Psoas muscle (tissue), 8 donors: ENCODE results near the gene TMEM63B. TPM values are rescaled to one million over a fixed set of nuclear protein-coding genes. Genes with fewer than 3 reads are reported as not detected.

Experiments
- ATAC-seq, 4 donors: fragments of 200-7000 bp; cut with Tn5 transposase; one replicate each; pipeline ENCODE4 v1.9.1; 2020; ENCODE audit warnings: moderate library complexity in 3 of 4, mild to moderate bottlenecking in 2 of 4
- DNase-seq, 2 donors: peaks; one replicate each; pipeline ENCODE4 v3.0.0-alpha.2; 2020
- H3K27ac ChIP-seq: fragments of 200-600 bp; one replicate; pipeline ENCODE4 v1.8.0; 2022
- H3K27me3 ChIP-seq, 3 donors: fragments of 200-600 bp in 1 of 3; one replicate each; pipeline versions ENCODE4 v1.6.1 to v1.8.0; 2013 to 2022; ENCODE audit warnings: low read length in 2 of 3, mild to moderate bottlenecking in 2 of 3, moderate library complexity in 1 of 3; ENCODE audit not compliant: insufficient read depth in 3 of 3
- H3K36me3 ChIP-seq, 2 donors: fragments of 200-600 bp in 1 of 2; one replicate each; pipeline versions ENCODE4 v1.6.1 to v1.8.0; 2013 to 2022; ENCODE audit warnings: low read depth in 1 of 2, mild to moderate bottlenecking in 1 of 2, moderate library complexity in 1 of 2; ENCODE audit not compliant: insufficient read depth in 1 of 2
- H3K4me1 ChIP-seq: fragments of 200-600 bp; one replicate; pipeline ENCODE4 v1.8.0; 2022
- H3K4me3 ChIP-seq: fragments of 200-600 bp; one replicate; pipeline ENCODE4 v1.8.0; 2022; ENCODE audit warnings: mild to moderate bottlenecking
- H3K9me3 ChIP-seq: fragments of 200-600 bp; one replicate; pipeline ENCODE4 v1.8.0; 2022
- WGBS, 3 donors: extraction: QIAGEN DNeasy Blood & Tissue Kit; methylation state at CpG; one replicate each; pipeline versions ENCODE4 v1.1.6 to v1.1.7; 2013; 5-methylcytosine and 5-hydroxymethylcytosine counted together
- intact Hi-C, 2 donors: fragments of 100-400 bp; cut with DNase I; formaldehyde crosslinking; loops; one replicate each; pipeline versions ENCODE4 v1.11.0 to v1.14.2; 2022
- polyA plus RNA-seq, 3 donors: library from polyadenylated mRNA; stranded (reverse); fragments of 200-250 nt; gene quantifications; one replicate each; pipeline ENCODE4 v1.2.3, GENCODE V29; 2013
- total RNA-seq, 4 donors: library from RNA; stranded (reverse); fragmentation: NEBNext Ultra II Directional in 2 of 4; extraction: Animal tissue kit (Norgen Biotek cat#: 25700) in 2 of 4; gene quantifications; one replicate each; pipeline versions ENCODE4 v1.2.1 to v1.2.4, GENCODE V29; 2021 to 2023
- TF ChIP-seq, protein P1 (sequence below): fragments of 200-600 bp; IDR thresholded peaks from one replicate; pipeline ENCODE4 v1.8.0; 2022; ENCODE audit warnings: antibody characterized with exemption
- donor health status: healthy with polysubstance abuse.
- donor health status: DM: no; HTN: no; CAD: no; lungs with moderate emphysema.
- donor health status: Bipolar disorder and iron deficiency.
- donor health status: healthy.
- donor health status: DM: yes; HTN: yes; CAD: no.
- donor health status: DM: no; HTN: no; CAD: no.
- donor health status: DM: no; HTN: no; CAD: no.
- donor health status: DM: yes; HTN: yes; CAD: no.

The TMEM63B gene
- total and polyA plus RNA-seq, 7 donors = 23.5 to 121 (median 38.4) TPM

DNA sequence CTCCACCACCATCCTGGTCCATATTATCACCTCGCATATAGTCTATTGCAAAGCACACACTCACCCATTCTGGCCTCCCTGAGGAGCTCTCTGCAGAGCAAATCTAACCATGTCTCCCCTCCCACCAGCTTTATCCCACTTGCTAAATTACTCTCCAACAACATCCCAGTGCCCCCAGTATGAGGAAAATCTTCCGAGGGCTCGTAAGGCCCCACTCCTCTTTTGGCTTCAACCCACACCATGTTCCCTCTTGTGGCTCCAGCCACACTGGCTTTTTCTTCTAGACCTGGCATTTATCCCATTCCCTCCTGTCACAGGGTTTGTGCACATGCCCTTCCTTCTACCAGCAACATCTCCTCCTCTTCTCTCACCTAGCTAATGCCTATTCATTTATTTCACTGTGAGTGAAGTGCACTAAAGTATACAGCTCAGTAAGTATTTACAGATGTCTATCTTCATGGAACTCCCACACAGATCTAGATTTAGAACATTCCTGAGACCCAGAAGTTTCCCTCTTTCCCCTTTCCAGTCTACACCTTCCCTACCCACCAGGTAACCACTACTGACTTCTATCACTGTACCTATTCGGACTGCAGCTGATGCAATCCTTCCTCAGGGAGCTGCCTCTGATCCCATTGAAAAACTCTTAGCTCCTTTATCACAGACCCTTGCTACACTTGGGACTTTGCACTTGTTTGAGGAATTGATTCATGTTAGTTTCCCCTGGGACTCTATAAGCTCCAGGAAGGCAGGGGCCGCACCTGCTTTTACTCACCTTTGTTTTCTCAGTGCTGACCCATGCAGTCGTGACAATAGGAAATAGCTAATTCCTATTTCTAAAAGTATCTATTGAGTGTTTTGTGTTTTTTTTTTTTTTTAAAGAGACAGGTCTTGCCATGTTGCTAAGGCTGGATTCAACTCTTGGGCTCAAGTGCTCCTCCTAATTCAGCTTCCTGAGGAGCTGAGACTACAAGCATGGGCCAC lies 15.6 kb upstream of the TMEM63B start:
- no peak overlapping the region for H3K4me3 ChIP-seq
- intact Hi-C loops = no loop called here
- WGBS, 3 donors = 67 to 79% (median 78%) methylated on average over 6 of the region's 6 CpGs
- H3K9me3 ChIP-seq = no peaks in the 10 kb centered on the region
- H3K4me1 ChIP-seq = peaks cover 77% of the 10 kb centered on the region
- H3K27ac ChIP-seq = peak overlapping the region; percentile 99
- peaks cover 5 to 59% of the 10 kb centered on the region in 2 donors for H3K36me3 ChIP-seq
- TF ChIP-seq, protein P1, sequence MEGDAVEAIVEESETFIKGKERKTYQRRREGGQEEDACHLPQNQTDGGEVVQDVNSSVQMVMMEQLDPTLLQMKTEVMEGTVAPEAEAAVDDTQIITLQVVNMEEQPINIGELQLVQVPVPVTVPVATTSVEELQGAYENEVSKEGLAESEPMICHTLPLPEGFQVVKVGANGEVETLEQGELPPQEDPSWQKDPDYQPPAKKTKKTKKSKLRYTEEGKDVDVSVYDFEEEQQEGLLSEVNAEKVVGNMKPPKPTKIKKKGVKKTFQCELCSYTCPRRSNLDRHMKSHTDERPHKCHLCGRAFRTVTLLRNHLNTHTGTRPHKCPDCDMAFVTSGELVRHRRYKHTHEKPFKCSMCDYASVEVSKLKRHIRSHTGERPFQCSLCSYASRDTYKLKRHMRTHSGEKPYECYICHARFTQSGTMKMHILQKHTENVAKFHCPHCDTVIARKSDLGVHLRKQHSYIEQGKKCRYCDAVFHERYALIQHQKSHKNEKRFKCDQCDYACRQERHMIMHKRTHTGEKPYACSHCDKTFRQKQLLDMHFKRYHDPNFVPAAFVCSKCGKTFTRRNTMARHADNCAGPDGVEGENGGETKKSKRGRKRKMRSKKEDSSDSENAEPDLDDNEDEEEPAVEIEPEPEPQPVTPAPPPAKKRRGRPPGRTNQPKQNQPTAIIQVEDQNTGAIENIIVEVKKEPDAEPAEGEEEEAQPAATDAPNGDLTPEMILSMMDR = no peak
- H3K27me3 ChIP-seq = no peaks in the 10 kb centered on the region
- ATAC-seq (no peak), DNase-seq (no peak)

DNA sequence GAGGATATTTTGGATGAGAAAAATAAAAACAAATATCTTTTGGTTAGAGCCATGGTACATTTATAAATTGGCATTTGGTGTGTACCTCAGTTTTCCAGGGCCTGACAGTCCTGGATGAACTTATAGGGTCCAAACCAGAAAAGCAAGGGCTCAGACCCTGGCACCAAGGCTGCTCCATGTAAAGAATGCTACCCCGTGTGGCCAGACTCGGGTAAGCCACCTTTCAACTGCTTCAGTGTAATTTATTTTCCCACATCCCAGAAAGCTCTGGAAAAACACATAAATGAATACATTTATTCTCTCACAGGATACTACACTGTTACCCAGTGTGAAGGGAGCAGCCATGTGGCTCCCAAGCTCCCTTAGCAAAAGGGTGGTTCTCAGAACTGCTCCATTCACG lies 13.9 kb upstream of the TMEM63B start:
- no peak overlapping the region for H3K4me3 ChIP-seq
- TF ChIP-seq, protein P1 = peak; percentile 39
- no peaks in the 10 kb centered on the region for H3K9me3 ChIP-seq
- no peak for ATAC-seq
- H3K27ac ChIP-seq = peak overlapping the region; percentile 99
- peaks cover 5 to 49% of the 10 kb centered on the region in 2 donors for H3K36me3 ChIP-seq
- H3K4me1 ChIP-seq = peaks cover 81% of the 10 kb centered on the region
- DNase-seq = no peak
- intact Hi-C loops = no loop called here
- WGBS, 3 donors = 23 to 47% (median 32%) methylated on average over 3 of the region's 3 CpGs
- H3K27me3 ChIP-seq = no peaks in the 10 kb centered on the region

DNA sequence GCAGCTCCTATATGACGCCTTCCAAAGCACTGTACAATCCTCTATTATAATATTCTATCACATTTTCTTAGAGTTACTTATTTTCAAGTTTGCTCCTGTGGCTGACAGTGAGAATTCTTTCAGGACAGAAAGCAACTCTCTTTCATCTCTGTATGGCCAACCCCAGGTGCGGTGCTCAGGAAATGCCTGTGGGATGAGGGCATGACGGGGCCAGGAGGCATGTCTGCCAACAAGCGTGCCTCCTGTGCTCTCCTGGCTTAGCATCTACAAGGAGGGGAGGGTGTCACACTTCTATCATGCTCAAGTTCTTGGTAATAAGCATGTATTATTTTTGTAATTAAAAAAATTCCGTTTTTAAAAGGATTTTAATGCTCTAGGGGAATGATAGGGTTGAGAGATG lies 11.5 kb upstream of the TMEM63B start:
- intact Hi-C loops = no loop called here
- TF ChIP-seq, protein P1 = no peak
- Histone ChIP-seq H3K4me3 (peak overlapping the region; percentile 10), H3K9me3 (no peaks in the 10 kb centered on the region), H3K27me3 (no peaks in the 10 kb centered on the region), H3K4me1 (peaks cover 82% of the 10 kb centered on the region), H3K36me3 (peaks cover 5 to 48% of the 10 kb centered on the region in 2 donors), H3K27ac (peak overlapping the region; percentile 99)
- WGBS, 3 donors = 47 to 57% (median 47%) methylated on average over 5 of the region's 5 CpGs
- ATAC-seq = peak in 3 of 4 donors; percentile 47 to 72 (median 51)
- no peak for DNase-seq

DNA sequence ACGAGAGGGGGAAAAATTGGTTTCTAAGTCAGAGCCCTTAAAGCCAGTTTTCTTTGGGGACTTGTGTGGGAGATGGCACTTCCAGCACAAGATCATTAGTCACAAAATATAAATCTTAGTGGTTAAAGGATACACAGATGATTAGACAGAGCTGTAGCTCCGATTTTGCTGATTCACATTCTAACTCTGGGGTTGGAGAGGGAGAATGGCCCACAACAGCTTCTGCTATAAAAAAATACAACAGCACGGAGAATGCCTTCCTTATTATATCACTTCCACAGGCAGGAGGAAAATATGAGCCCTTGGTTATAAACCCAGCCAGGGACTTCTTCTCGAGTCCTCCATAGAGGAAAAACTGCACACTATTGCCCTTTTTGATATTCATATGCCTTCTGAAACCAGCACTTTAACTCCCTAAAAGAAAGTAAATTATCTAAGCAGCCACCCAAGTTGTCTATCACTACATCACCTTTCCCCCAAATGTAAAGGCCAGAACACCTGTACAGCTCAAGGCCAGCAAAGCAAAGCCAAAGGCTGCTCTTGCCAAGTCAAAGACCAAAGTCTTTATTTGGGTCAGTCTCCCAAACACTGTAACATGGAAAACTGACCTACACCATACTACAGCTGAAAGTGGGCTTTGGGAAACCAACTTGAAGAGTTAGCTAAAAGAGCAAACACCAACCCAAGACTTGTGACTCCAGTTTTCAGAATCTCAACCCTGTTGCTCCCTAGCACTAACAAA lies 10.5 kb upstream of the TMEM63B start:
- H3K27me3 ChIP-seq = no peaks in the 10 kb centered on the region
- peaks cover 4 to 39% of the 10 kb centered on the region in 2 donors for H3K36me3 ChIP-seq
- H3K27ac ChIP-seq = peak overlapping the region; percentile 99
- 16 to 32% (median 21%) methylated on average over 4 of the region's 4 CpGs for WGBS, 3 donors
- peak overlapping the region; percentile 23 for H3K4me3 ChIP-seq
- TF ChIP-seq, protein P1 = no peak
- peak; percentile 9 to 58 (median 40) for ATAC-seq
- intact Hi-C loops = no loop called here
- H3K9me3 ChIP-seq = no peaks in the 10 kb centered on the region
- no peak for DNase-seq
- H3K4me1 ChIP-seq = peaks cover 80% of the 10 kb centered on the region
